CD4-positive, alpha-beta T cell treated with Interleukin-4 for 4 hours (primary cell): ENCODE data around the gene AMER3.

ENCODE experiments used
- DNase-seq: peaks from one replicate; pipeline ENCODE4 v3.0.0-alpha.2; 2020

AMER3 gene

DNA sequence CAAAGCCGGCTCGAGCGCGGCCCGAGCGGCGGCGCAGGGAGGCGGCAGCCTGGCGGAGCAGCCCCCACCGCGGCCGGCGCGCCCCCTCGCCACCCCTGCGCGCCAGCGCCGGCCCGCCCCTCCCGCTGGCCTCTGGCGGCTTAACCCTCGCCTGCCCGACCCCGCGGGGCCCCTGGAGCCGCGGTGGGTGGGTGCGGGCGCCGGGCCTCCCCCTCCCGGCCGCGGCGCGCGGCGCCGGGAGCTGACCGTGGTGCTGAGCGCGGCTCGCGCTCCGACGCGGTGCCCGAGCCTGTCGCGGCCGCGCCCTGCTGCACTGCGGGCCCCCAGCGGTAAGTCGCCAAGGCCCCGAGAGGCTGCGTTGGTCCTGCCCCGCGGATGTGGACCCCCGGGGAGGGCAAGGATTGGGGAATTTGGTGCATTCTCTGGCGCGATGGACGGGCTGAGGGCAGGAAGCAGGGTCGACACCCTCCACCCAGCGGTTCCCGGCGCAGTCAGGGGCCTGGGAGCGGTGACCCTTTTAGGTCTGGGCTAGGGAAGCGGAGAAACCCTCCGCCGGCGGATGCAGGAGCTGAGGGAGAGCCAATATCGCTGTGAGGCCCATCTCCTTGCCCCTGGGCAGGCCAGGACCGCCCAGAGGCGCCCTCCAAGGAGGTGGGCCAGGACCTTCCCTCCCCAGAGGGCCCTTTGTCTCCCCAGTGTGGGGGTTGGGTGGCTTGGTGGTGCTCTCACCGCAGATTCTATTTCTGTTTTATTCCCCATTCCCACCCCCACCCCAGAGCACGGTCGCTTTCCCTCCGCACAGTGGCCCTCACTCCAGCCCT lies 923 bp downstream of the AMER3 start:
- no peak for DNase-seq

DNA sequence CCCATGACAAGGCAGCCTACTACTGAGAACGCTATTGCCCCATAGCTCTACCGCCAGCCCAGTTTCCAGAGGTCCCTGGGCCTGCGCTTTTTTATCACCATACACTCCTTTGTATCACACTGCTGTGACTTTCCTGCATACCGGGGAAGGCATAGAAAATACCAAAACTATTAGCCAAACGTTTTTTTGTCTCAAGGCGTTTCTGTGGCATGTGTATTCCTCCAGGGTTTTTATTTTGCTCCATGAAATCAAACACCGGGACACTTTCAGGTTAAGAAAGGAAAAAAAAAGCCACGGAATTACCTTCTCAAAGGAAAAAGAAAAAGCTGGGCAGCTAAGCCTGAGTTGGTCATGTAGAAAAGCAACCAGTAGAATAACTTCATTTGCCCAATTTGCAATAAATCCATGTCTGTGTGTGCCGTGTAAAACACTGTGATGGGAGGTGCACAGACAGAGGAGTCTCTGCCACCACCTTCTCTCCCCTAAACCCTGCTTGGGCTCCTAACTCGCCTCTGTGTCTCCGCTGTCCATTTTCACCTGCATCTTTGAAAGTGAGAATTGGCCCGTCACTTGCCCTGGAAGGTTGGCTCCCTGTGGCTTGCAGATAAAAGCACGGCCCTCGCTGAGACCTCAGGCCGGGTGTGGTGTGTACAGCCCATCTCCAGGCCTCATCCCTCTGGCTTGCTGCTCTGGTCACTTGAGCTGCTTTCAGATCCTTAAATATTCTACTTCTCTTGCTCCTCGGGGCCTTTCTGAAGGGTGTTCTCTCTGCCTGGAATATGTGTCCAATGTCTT lies 1.7 kb downstream of the AMER3 start:
- no peak for DNase-seq

DNA sequence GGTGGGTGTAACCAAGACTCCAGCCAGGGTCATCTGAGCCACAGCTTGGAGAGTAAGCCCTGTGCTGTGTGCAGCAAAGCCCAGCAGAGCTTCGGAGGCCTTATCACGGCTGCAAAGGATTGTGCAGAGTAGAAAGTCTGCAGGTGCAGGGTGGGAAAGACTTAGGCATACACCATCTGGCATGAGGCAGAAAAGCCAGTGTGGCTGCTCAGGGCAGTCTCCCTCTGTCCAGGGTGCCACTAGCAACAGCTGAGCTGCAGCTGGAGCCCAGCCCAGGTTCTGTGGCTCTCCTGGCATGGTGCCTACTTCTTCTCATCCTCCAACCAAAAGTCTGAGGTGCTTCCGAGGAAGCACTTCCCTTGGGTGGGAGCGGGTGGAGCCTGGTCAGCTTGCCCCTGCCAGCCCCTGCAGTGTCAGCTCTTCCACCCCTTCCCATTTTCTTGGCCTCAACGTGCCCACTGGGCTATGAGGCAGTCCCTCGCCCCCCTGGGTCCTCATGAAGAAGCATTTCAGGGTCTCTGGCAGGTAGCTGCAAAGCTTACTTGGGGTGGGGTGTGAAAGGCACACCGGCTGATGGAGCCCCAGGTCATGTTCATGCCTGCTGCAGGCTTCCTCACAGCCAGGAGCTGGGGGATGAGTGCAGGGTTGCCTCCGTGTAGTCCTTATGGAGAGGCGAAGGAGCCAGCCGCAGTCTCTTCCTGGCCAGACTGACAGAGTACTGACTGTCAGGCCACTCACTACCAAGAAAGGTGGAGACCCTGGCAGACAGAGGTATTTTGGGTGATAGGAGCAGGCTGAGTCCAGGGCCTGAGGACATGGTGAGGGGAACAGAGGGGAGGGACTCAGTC lies 4.8 kb downstream of the AMER3 start:
- DNase-seq, result no peak

DNA sequence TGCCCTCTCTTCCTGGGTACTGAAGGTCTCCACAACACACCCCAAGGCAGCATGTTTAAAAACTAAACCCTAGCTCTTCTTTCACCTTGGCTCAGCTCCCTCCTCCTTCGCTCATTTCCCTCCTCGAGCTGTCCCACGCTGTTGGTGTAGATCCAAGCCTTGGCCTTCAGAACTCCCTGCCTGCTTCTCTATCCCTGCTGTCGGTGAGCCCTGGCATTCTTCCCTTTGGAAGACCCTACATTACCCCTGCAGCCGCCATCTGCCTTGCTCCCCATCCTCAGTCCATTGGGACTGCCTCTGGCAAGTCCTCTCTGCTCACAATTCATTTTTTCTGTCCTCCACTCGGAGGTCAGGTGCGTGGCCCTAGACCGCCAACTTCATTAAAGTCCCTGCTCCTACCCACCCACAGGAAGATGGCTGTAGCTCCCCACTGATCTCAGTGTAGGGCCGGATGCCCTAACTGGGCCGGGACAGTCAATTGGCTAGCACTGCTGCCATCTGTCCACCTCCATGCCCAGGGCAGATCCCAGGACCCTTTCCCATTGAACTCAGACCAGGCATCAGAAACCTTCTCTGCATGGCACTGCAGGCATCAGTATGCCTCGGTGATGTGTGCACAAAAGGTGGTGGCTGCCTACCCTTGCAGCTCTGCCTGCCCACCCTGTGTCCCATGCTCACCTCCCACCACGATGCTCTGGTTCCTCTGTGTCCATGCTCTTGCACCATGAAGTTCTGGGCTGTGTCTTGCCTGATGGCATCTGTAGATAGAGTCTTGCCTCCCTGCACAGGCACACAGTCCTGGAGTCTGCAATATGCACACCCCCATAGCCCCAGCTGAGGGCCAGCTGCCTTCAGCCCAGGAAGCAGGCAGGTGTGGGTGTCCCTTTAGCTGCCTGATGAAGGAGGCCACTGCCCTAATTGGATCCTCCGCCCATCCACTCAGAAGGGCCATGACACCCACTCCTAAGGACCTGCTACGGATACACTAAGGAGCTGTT lies 5.7 kb downstream of the AMER3 start:
- no peak for DNase-seq

DNA sequence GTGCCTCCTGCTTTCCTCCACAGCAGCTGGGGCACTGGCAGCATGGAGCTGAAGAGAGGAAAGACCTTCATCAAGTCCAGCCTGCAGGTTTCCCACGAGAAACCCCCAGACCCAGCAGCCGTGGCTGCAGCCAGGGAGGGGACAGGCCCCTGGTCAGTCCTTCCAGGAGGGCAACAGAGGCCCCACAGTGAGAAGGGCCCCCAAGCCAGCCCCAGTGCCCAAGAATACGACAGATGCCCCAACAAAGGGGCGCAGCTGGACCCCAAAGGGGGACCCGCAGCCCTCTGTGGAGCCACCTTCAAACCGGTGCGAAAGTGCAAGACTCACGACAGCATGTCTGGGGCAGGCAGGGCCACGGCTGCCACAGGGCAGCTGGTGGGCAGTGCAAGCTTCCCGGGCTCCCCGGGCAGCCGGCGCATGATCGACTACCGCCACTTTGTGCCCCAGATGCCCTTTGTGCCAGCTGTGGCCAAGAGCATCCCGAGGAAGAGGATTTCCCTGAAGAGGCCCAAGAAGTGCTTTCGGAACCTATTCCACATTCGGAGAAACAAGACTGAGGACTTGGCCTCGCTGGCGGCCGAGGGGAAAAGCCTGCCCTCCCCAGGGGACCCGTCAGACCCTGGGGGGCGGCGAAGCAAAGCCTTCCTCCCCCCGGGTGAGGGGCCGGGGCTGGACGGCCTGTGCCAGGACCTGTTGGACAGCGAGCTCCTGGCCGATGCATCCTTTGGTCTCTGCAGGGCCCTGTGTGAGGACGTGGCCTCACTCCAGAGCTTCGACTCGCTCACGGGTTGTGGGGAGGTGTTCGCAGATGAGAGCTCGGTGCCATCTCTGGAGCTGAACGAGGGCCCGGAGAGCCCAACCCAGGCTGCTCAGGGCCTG lies 6.9 kb downstream of the AMER3 start:
- no peak for DNase-seq

DNA sequence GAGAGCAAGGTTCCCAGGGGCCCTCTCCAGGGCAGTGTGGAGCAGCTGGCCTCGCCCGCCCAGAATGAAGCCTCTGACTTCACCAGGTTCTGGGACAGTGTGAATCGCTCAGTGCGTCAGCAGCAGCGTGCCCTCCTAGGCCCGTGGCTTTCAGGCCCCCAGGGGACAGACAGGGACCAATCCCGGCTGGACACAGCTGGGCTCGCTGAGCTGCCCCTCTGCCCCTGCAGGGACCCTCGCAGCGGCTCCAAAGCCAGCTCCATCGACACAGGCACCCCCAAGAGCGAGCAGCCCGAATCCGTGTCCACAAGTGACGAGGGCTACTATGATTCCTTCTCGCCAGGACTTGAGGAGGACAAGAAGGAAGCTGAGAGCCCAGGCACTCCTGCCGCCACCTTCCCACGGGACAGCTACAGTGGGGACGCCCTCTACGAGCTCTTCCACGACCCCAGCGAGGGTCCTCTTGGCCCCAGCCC lies 7.6 kb downstream of the AMER3 start:
- DNase-seq, result no peak

DNA sequence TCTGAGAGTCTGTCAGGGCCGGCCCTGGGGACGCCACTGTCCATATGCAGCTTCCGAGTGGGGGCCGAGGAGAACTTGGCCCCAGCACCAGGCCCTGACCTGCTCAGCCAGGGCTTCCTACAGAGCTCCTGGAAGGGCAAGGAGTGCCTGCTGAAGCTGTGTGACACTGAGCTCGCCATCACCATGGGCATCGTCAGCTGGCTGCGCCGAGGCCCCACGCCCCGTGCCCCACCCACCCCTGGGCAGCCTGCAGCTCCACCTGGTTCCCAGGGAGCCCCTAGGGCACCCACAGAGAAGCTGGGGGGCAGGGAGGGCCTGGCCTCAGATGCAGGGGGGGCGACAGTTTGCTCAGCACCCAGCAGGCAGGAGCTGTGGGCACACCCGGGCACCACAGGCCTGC lies 8.1 kb downstream of the AMER3 start:
- no peak for DNase-seq

DNA sequence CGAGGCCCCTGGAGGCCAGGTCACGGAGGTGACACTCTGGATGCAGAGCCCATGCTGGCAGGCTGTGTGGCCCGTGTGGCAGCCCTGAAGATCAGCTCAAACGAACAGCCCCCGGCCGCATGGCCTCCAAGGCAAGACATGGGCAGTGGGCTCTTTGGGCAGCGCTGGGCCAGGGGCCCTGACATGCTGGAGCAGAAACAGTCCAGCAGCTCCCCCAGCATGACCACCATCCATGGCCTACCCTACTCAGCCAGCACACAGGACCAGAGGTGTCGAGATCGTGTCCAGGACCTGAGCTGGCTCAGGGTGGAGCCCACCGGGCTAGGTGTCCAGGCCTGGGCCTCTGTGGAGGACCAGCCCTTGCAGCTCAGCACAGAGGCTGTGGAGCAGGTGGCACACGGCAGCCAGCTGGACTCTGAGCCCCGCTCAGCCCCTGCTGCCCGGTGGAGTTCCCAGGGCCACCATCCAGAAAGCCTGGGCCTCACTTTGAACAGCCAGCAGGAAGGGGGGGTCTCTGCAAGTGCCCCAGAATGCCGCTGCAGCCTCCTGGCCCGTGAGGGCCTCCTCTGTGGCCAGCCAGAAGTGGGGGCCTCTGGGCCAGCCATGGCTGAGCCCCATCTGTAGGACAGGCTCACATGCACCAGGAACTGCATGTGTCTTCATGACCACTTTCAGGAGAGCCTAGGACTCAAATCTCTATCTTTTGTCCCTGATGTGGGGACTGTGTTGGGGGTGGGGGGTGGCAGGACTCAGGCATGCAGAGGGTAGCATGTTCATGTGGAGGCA lies 8.9 kb downstream of the AMER3 start:
- DNase-seq, result no peak

DNA sequence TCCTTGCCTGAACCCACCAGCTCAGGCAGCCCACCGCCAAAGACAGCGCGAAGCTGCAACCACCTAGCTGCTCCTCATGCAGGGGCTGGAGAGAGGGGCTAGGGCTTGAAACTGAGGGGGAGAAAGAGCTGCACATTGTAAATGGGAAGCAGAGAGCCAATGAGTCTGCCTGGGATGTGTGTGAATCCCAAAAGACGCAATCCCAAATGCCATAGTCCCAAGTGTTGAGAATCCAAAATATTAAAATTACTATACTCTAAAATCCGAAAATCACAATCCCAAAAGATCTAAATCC lies 9.4 kb downstream of the AMER3 start:
- DNase-seq, result no peak

DNA sequence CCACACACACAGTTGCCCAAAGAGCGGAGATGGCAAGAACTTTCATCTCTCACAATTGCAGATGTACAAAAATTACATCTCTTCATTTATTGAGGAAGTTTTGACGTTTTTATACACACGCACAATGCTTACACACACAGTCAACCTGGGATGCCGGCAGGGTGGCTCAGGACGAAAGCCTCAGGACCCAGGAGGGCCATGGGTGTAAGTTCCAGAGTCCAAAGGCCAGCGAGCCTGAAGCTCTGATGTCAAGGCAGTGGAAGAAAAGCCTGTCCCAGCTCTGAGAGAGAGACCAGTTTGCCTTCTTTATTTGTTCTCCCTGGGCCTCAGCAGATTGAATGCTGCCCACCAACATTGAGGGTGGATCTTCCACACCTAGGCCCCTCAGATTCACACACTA lies 10.1 kb downstream of the AMER3 start:
- DNase-seq, result no peak

DNA sequence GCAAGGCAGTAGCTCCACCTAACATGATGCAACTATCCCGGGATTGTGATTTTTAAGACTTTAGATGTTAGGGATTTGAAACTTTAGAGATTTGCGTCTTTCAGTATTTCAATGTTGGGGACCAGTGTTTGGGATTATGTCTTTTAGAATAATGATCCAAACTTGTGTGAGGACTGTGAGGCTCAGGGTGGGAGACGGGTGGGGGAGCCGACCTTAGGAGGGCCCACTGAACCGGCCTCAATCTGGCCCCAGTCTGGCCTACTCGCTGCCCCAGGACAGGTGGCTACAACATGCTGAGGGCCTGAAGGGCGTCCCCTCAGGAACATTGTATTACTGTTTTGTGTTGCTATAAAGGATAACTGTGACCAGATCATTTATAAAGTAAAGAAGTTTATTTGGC lies 10.7 kb downstream of the AMER3 start:
- DNase-seq, result no peak

DNA sequence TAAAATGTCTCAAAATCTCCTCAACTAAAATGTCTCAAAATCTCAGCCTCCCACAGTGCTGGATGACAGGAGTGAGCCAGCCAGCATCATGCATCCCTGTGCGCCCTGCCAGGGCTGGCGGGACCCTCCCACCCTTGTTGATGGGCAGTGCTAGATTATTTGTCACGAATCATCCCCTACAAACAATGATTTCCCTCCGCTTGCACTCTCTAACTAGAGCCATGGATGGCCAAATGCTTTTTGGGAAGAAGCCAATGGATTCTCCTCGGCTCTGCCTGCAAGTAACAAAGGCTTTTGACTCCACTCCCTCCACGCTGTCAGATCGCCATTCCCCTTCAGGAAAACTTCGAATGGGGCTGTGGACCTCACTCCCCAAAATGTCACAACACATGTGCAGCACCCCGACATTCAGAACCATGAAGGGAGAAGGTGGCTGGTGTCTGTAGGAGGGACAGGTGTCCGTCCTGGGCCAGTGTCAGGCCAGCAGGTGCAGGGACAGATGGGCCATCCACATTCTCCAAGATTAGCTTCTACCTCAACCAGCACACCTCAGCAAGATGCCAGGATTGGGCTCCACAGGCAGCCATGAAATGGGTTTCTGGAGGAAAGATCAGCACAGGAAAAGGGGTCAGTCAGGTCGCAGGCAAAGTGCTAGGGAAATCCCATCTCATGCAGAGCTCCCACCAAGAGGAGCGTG lies 11.5 kb downstream of the AMER3 start:
- no peak for DNase-seq

DNA sequence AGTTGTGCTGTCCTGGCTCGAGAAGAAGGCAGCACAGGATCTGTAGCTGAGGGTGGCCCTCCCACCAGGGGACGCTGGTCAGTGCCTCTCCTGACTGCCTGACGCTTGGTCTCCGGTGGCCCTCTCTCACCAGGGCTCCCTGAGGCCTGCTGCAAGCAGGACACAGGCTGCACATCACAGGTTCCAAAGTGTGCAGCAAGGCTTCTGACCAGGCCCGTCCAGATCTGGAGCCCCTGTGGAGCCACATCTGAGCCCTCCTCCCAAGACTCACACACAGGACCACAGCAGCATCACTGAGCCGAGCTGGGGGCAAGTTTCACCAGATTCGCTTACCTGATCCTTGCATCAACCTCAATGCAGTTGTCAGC lies 12.1 kb downstream of the AMER3 start:
- DNase-seq, result no peak

DNA sequence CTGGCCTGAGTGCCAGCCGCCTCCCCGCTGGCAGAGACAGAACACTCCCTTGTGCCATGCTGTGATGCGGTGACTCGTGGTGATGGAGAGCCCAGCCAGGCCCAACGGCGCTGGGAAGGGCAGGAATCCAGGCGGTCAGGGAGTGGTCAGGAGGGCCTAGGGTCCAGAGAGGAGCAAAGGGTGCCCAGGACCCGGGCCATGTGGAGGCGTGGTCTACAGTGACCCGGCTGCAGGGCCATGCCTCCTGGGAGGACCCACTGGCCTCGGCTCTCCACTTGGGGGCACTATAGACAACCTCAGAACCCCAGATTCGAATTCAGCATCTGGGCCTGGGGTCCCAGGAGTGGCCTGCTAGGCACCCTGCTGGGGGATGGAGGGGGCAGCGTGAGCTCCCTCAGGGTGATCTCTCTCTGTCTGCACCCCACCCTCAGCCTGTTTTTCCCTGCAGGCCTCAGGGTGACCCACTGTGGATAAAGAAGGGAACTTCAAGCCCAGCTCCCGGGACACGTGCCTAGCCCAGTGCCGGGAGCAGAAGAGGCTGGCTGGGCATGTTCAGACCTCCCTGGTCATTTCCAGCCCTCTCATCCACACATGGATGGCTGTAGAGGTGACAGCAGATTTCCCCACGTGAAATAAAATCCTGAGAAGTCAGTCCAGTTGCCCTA lies 13.0 kb downstream of the AMER3 start:
- DNase-seq, result no peak

DNA sequence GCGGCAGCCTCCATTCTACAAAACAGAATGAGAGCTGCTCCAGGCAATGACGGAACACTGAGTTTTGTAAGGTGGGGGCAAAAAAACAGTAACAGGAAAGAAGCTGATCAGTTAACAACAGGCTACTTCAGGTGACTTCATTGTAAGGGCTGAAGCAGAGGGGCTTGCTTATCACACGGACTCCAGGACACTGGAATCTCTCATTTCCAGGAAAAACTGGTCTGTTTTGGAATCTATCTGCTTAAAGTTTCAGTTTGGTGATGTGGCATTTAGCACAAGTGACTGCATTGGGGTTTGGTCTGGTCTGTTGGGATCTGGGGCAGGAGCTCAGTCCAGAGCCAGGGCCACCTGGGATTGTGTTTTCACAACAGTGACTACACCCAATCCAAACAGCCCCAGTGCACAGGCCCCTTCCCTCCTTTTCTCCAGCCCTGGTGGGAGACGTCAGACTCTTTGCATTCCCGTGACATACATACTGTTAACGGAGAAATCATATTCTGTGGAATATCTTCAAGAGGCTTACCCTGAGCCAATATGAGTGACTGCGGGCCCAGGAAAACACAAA lies 14.1 kb downstream of the AMER3 start:
- DNase-seq, result no peak

DNA sequence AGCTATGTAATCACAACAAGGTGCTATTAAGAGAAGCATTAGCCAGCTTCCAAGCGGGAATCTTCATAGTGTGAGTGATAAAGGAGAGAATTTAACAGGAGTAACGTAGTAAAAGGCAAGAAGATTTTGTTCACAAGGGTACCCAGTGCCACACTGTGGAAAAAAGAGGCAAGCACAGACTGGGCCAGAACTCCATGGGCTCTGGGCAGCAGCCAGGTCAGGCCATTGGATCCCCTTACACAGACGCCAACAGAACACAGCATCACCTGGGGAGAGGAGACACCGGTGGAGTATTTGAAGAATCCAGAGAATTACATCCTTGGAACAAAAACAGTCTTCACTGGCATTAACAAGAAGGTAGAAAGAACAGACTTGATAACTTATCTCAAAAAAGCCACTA lies 21.2 kb downstream of the AMER3 start:
- DNase-seq, result no peak

DNA sequence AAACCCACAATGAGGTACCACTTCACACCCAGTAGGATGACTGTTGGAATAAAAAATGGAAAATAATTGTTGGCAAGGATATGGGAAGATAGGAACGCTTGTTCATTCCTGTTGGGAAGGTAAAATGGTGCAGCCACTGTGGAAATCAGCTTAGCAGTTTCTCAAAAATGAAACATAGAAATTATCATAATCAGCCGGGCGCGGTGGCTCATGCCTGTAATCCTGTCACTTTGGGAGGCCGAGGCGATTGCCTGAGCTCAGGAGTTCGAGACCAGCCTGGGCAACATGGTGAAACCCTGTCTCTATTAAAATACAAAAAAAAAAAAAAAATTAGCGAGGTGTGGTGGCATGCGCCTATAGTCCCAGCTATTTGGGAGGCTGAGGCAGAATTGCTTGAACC lies 23.4 kb downstream of the AMER3 start:
- no peak for DNase-seq

DNA sequence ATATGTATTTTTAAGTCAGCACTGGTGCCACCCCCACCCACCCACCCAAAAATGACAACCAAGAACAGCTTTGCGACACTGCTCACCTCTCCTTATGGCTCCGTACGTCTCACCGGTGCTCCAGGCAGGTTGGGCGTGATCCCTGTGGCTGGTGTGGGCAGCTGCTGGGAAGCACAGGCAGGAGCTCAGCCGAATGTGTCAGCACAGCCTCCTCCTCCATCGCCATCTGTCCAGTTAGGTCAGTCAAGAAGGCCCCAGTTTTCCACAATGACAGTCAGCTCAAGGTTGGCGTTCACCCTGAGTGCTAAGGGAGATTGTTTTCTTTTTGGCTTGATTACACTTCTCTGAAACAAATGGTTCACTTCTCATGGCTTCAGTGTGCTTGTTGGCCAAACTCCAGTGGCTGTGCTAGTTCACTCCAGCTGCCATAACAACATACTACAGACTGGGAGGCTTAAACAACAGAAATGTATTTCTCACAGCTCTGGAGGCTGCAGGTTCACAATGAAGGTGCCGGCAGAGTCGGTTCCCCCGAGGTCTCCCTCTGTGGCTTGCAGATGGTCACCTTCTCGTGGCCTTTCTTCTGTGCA lies 30.2 kb downstream of the AMER3 start:
- no peak for DNase-seq
